ENCODE data around the gene FRMD4A.

Gene FRMD4A

DNA sequence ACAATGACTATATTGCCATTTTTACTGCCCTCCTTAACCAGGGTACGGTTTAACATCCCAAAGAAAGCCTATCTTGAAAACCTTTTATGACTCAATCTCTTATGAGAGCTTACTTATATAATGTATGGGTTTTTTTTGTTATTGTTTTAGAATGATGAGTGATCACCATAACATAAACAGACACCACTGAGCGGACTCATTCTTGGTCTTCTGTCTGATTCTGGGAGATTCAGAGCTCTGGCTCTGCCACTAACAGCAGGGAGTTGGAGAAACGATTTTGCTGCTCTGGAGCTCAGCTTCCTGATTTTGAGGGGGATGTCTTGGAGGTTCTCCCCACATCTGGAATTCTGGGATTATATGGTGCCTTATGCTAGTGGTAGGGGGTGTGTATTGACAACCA lies 244.1 kb downstream of the FRMD4A start:
- no CpG with 5 or more reads among the region's 3 CpGs for WGBS, 2 donors (ENCODE audit: extremely low coverage in 2 of 2, insufficient read length in 2 of 2, insufficient replicate concordance in 1 of 2)
- no peak overlapping the region for H2AFZ ChIP-seq (ENCODE audit: low read length)
- DNase-seq (ENCODE audit: low spot score): no peak

DNA sequence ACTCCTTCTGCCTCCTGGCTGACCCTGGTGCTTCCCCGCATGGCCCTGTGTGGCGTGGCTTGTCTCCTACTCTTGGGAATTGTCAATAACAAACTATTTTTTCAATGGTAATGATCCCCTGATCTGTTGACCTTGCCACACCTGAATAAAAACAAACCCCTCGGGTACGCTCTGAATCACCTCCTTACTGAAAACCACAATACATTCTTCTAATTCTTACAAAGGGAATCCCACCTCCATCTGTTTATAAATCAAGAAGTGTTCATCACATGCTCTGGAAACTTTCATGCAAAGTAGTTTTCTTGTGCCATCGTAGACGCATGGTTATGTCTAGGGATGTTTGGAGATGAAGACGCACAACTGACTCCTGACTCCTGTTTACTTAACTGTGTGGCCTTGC lies 245.8 kb downstream of the FRMD4A start:
- Histone ChIP-seq H2BK5ac (ENCODE audit: low read length) (no peak overlapping the region), H4K8ac (ENCODE audit: low read depth, low read length) (no peak overlapping the region), H3K79me1 (ENCODE audit: low read depth, low read length) (no peaks in the 10 kb centered on the region), H3K18ac (ENCODE audit: low read length) (no peak overlapping the region), H2AK5ac (ENCODE audit: low read depth, low read length) (no peak overlapping the region), H3K4me1 (ENCODE audit: control insufficient read depth in 2 of 2, insufficient read depth in 1 of 2, low read depth in 1 of 2, low read length in 2 of 2) (peaks cover 6 to 15% of the 10 kb centered on the region in 2 donors), H3K4me3 (ENCODE audit: low read length in 2 of 2) (no peak overlapping the region), H3K4me2 (ENCODE audit: insufficient read depth, low read length, poor library complexity, severe bottlenecking) (no peak overlapping the region), H3K27ac (replicated peaks; ENCODE audit: low read length) (no peak overlapping the region), H3K23ac (ENCODE audit: low read depth, low read length, poor library complexity) (no peak overlapping the region), H3K36me3 (replicated peaks in 1 of 2; ENCODE audit: control insufficient read depth in 2 of 2, insufficient read depth in 2 of 2, low read length in 2 of 2) (no peaks in the 10 kb centered on the region), H3K4ac (ENCODE audit: low read length) (no peak overlapping the region), H4K91ac (ENCODE audit: low read depth, low read length, poor library complexity) (no peak overlapping the region), H2BK120ac (ENCODE audit: low read depth, low read length) (no peak overlapping the region), H2BK15ac (ENCODE audit: low read length) (no peak overlapping the region), H3K9me3 (replicated peaks in 1 of 2; ENCODE audit: control insufficient read depth in 2 of 2, insufficient read depth in 1 of 2, low read depth in 1 of 2, low read length in 2 of 2) (no peaks in the 10 kb centered on the region), H2BK12ac (ENCODE audit: low read length) (no peak overlapping the region), H3K27me3 (ENCODE audit: control insufficient read depth in 3 of 3, insufficient read depth in 3 of 3, low read depth in 1 of 3, low read length in 3 of 3) (no peaks in the 10 kb centered on the region), H2AFZ (ENCODE audit: low read length) (no peak overlapping the region), H3K14ac (ENCODE audit: low read length) (no peak overlapping the region), H3K9ac (ENCODE audit: low read depth, low read length, poor library complexity) (no peak overlapping the region)
- DNase-seq (ENCODE audit: low spot score): no peak
- no CpG with 5 or more reads among the region's 7 CpGs for WGBS, 2 donors (ENCODE audit: extremely low coverage in 2 of 2, insufficient read length in 2 of 2, insufficient replicate concordance in 1 of 2)

More for the DNA sequence above, 244.1 kb downstream of the FRMD4A start:
- Histone ChIP-seq H3K27ac (replicated peaks; ENCODE audit: low read length) (no peak overlapping the region), H3K23ac (ENCODE audit: low read depth, low read length, poor library complexity) (no peak overlapping the region), H4K91ac (ENCODE audit: low read depth, low read length, poor library complexity) (no peak overlapping the region), H2BK12ac (ENCODE audit: low read length) (no peak overlapping the region), H3K9ac (ENCODE audit: low read depth, low read length, poor library complexity) (no peak overlapping the region), H3K27me3 (ENCODE audit: control insufficient read depth in 3 of 3, insufficient read depth in 3 of 3, low read depth in 1 of 3, low read length in 3 of 3) (no peaks in the 10 kb centered on the region), H3K4me1 (ENCODE audit: control insufficient read depth in 2 of 2, insufficient read depth in 1 of 2, low read depth in 1 of 2, low read length in 2 of 2) (peaks cover 6 to 16% of the 10 kb centered on the region in 2 donors), H2BK120ac (ENCODE audit: low read depth, low read length) (no peak overlapping the region), H3K18ac (ENCODE audit: low read length) (no peak overlapping the region), H3K14ac (ENCODE audit: low read length) (no peak overlapping the region), H2BK15ac (ENCODE audit: low read length) (no peak overlapping the region), H3K4me3 (ENCODE audit: low read length in 2 of 2) (no peak overlapping the region), H3K9me3 (replicated peaks in 1 of 2; ENCODE audit: control insufficient read depth in 2 of 2, insufficient read depth in 1 of 2, low read depth in 1 of 2, low read length in 2 of 2) (no peaks in the 10 kb centered on the region), H3K4me2 (ENCODE audit: insufficient read depth, low read length, poor library complexity, severe bottlenecking) (no peak overlapping the region), H4K8ac (ENCODE audit: low read depth, low read length) (no peak overlapping the region), H2BK5ac (ENCODE audit: low read length) (no peak overlapping the region), H2AK5ac (ENCODE audit: low read depth, low read length) (no peak overlapping the region), H3K79me1 (ENCODE audit: low read depth, low read length) (no peaks in the 10 kb centered on the region), H3K4ac (ENCODE audit: low read length) (no peak overlapping the region), H3K36me3 (replicated peaks in 1 of 2; ENCODE audit: control insufficient read depth in 2 of 2, insufficient read depth in 2 of 2, low read length in 2 of 2) (no peaks in the 10 kb centered on the region)

DNA sequence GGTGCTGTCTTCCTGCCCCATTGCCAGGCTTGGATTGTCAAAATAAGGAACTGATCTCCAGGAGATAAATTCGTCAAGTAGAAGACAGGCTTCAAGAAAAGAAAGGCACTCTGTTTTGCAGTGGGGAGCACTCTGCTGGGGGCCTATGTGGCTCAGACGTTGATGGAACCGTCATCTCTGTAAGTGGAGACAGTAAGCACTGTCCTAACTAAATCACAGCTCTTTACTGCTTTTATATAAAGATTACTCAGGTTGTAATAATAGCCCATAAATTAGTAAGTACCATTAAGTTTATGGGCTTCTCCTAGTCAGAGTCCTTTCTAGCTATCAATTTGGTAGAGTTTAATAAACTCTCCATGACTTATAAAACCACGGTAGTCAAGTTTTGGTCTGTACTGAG lies 249.9 kb downstream of the FRMD4A start:
- H3K27ac ChIP-seq (replicated peaks; ENCODE audit: low read length): no peak overlapping the region
- DNase-seq (ENCODE audit: low spot score): no peak
- H3K79me1 ChIP-seq (ENCODE audit: low read depth, low read length): no peaks in the 10 kb centered on the region
- H4K91ac ChIP-seq (ENCODE audit: low read depth, low read length, poor library complexity): no peak overlapping the region
- H2AK5ac ChIP-seq (ENCODE audit: low read depth, low read length): no peak overlapping the region
- no peak overlapping the region for H3K9ac ChIP-seq (ENCODE audit: low read depth, low read length, poor library complexity)
- no peak overlapping the region for H2BK12ac ChIP-seq (ENCODE audit: low read length)
- H3K9me3 ChIP-seq (replicated peaks in 1 of 2; ENCODE audit: control insufficient read depth in 2 of 2, insufficient read depth in 1 of 2, low read depth in 1 of 2, low read length in 2 of 2): peaks cover 6 to 7% of the 10 kb centered on the region in 2 donors
- no peak overlapping the region for H2AFZ ChIP-seq (ENCODE audit: low read length)
- no peak overlapping the region for H2BK5ac ChIP-seq (ENCODE audit: low read length)
- H3K23ac ChIP-seq (ENCODE audit: low read depth, low read length, poor library complexity): no peak overlapping the region
- H3K4me1 ChIP-seq (ENCODE audit: control insufficient read depth in 2 of 2, insufficient read depth in 1 of 2, low read depth in 1 of 2, low read length in 2 of 2): no peaks in the 10 kb centered on the region
- H2BK120ac ChIP-seq (ENCODE audit: low read depth, low read length): no peak overlapping the region
- no peak overlapping the region for H2BK15ac ChIP-seq (ENCODE audit: low read length)
- H3K18ac ChIP-seq (ENCODE audit: low read length): no peak overlapping the region
- H3K4me3 ChIP-seq (ENCODE audit: low read length in 2 of 2): no peak overlapping the region
- no peaks in the 10 kb centered on the region for H3K27me3 ChIP-seq (ENCODE audit: control insufficient read depth in 3 of 3, insufficient read depth in 3 of 3, low read depth in 1 of 3, low read length in 3 of 3)
- no peak overlapping the region for H3K4me2 ChIP-seq (ENCODE audit: insufficient read depth, low read length, poor library complexity, severe bottlenecking)
- no peak overlapping the region for H3K4ac ChIP-seq (ENCODE audit: low read length)
- H3K14ac ChIP-seq (ENCODE audit: low read length): no peak overlapping the region
- H3K36me3 ChIP-seq (replicated peaks in 1 of 2; ENCODE audit: control insufficient read depth in 2 of 2, insufficient read depth in 2 of 2, low read length in 2 of 2): no peaks in the 10 kb centered on the region
- WGBS, 2 donors (ENCODE audit: extremely low coverage in 2 of 2, insufficient read length in 2 of 2, insufficient replicate concordance in 1 of 2): no CpG with 5 or more reads among the region's 4 CpGs
- H4K8ac ChIP-seq (ENCODE audit: low read depth, low read length): no peak overlapping the region

DNA sequence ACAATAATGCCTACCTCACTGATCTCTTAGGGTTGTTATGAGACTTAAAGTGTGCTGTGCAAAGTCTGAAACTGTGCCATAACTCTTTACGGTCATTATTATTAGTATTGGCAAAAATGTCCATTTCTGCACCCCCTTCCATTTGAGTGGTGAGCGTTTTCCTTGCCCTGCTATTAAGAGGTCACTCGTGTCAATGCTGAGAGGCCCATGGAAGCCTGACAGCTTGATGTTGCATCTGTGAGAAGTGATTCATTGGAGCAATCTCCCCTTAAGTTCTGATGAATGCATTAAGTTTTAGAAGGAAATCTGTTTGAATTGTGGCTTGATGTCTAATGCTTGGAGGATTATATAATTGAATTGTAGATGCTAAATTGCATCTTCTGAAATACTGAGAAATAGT lies 253.3 kb downstream of the FRMD4A start:
- H3K27ac ChIP-seq (replicated peaks; ENCODE audit: low read length): no peak overlapping the region
- no peak overlapping the region for H4K8ac ChIP-seq (ENCODE audit: low read depth, low read length)
- no peak overlapping the region for H3K14ac ChIP-seq (ENCODE audit: low read length)
- no peak overlapping the region for H3K4me2 ChIP-seq (ENCODE audit: insufficient read depth, low read length, poor library complexity, severe bottlenecking)
- H2BK5ac ChIP-seq (ENCODE audit: low read length): no peak overlapping the region
- H4K91ac ChIP-seq (ENCODE audit: low read depth, low read length, poor library complexity): no peak overlapping the region
- no peaks in the 10 kb centered on the region for H3K79me1 ChIP-seq (ENCODE audit: low read depth, low read length)
- H3K36me3 ChIP-seq (replicated peaks in 1 of 2; ENCODE audit: control insufficient read depth in 2 of 2, insufficient read depth in 2 of 2, low read length in 2 of 2): no peaks in the 10 kb centered on the region
- H3K4me3 ChIP-seq (ENCODE audit: low read length in 2 of 2): no peak overlapping the region
- H2BK15ac ChIP-seq (ENCODE audit: low read length): no peak overlapping the region
- H2AFZ ChIP-seq (ENCODE audit: low read length): no peak overlapping the region
- H3K9ac ChIP-seq (ENCODE audit: low read depth, low read length, poor library complexity): no peak overlapping the region
- no peaks in the 10 kb centered on the region for H3K27me3 ChIP-seq (ENCODE audit: control insufficient read depth in 3 of 3, insufficient read depth in 3 of 3, low read depth in 1 of 3, low read length in 3 of 3)
- H3K23ac ChIP-seq (ENCODE audit: low read depth, low read length, poor library complexity): no peak overlapping the region
- H2AK5ac ChIP-seq (ENCODE audit: low read depth, low read length): no peak overlapping the region
- H2BK12ac ChIP-seq (ENCODE audit: low read length): no peak overlapping the region
- DNase-seq (ENCODE audit: low spot score): no peak
- H3K4me1 ChIP-seq (ENCODE audit: control insufficient read depth in 2 of 2, insufficient read depth in 1 of 2, low read depth in 1 of 2, low read length in 2 of 2): peaks cover 4% of the 10 kb centered on the region in 2 donors
- no peak overlapping the region for H2BK120ac ChIP-seq (ENCODE audit: low read depth, low read length)
- no peak overlapping the region for H3K4ac ChIP-seq (ENCODE audit: low read length)
- H3K18ac ChIP-seq (ENCODE audit: low read length): no peak overlapping the region
- WGBS, 2 donors (ENCODE audit: extremely low coverage in 2 of 2, insufficient read length in 2 of 2, insufficient replicate concordance in 1 of 2): no CpG with 5 or more reads among the region's 3 CpGs
- peaks cover 6 to 7% of the 10 kb centered on the region in 2 donors for H3K9me3 ChIP-seq (replicated peaks in 1 of 2; ENCODE audit: control insufficient read depth in 2 of 2, insufficient read depth in 1 of 2, low read depth in 1 of 2, low read length in 2 of 2)

All from neuronal stem cell (in vitro differentiated cells).